A549 (cell line): ENCODE results near the gene BABAM2. TPM values are rescaled to one million over a fixed set of nuclear protein-coding genes. Genes with fewer than 3 reads are reported as not detected.
A peak's percentile ranks its signal among the peaks of the same experiment; 100 is the strongest.

ENCODE experiments used
- ATAC-seq, 2 experiments: fragments of 200-7000 bp in 1 of 2; fragments of >200 bp in 1 of 2; cut with Nextera tagmentation in 1 of 2; cut with Tn5 transposase in 1 of 2; 3 replicates each; pipeline versions ENCODE4 v1.8.0 to v1.9.1; 2018 to 2020; ENCODE audit warnings: mild to moderate bottlenecking in 1 of 2, moderate library complexity in 1 of 2
- CTCF ChIA-PET: fragments of 300-600 bp; sonication (Branson Sonifier 250); formaldehyde crosslinking; extraction: SDS; loops from one replicate; lab custom pipeline; 2021; ENCODE audit warnings: antibody characterized with exemption, inconsistent platforms; lab: Yijun Ruan, JAX
- POLR2A ChIA-PET: fragments of 350-600 bp; formaldehyde crosslinking; extraction: SDS; loops from one replicate; lab custom pipeline; 2021; ENCODE audit warnings: antibody characterized with exemption, inconsistent platforms; lab: Yijun Ruan, JAX
- DNase-seq, 2 experiments: peaks; one replicate each; pipeline versions ENCODE4 v3.0.0 to v3.0.0-alpha.2; 2011 to 2016; ENCODE audit warnings: low read depth in 1 of 2, low spot score in 1 of 2
- FAIRE-seq: peaks from 2 replicates; lab custom pipeline; 2011; peaks lifted over from hg19 to GRCh38; lab: Jason Lieb, UNC
- H3K27ac ChIP-seq, 2 experiments: fragments of >200 bp; sonication (Bioruptor Twin); formaldehyde crosslinking; 3 replicates each; pipeline ENCODE4 v1.5.1; 2016 to 2017
- H3K4me1 ChIP-seq: fragments of >200 bp; sonication (Bioruptor Twin); formaldehyde crosslinking; 3 replicates; pipeline ENCODE4 v1.6.1; 2016
- H3K4me2 ChIP-seq: fragments of >200 bp; sonication (Bioruptor Twin); formaldehyde crosslinking; 3 replicates; pipeline ENCODE4 v1.6.1; 2016
- H3K4me3 ChIP-seq: fragments of >200 bp; sonication (Bioruptor Twin); formaldehyde crosslinking; 3 replicates; pipeline ENCODE4 v1.5.1; 2016
- H3K9me3 ChIP-seq: fragments of >200 bp; sonication (Bioruptor Twin); formaldehyde crosslinking; 3 replicates; pipeline ENCODE4 v1.6.1; 2016
- CBX2 ChIP-seq: fragments of 200-600 bp; sonication (generic); IDR thresholded peaks from 2 replicates; pipeline ENCODE4 v1.6.1; 2016; ENCODE audit warnings: low read depth, mild to moderate bottlenecking, borderline replicate concordance
- CHD2 ChIP-seq: fragments of 150-350 bp; IDR thresholded peaks from 2 replicates; pipeline ENCODE4 v1.6.1; 2014; ENCODE audit warnings: low read length; ENCODE audit not compliant: partially characterized antibody
- CTCF ChIP-seq: fragments of >200 bp; sonication (Bioruptor Twin); formaldehyde crosslinking; IDR thresholded peaks from 3 replicates; pipeline ENCODE4 v1.5.1; 2016
- E2F6 ChIP-seq: IDR thresholded peaks from 2 replicates; pipeline ENCODE4 v1.6.1; 2012; ENCODE audit warnings: low read depth, borderline replicate concordance
- EHF ChIP-seq: fragments of 250-450 bp; sonication (Bioruptor Pico); IDR thresholded peaks from 2 replicates; pipeline ENCODE4 v1.5.0; 2020; ENCODE audit warnings: mild to moderate bottlenecking
- EHMT2 ChIP-seq: fragments of 200-600 bp; sonication (generic); IDR thresholded peaks from 2 replicates; pipeline ENCODE4 v1.6.1; 2016; ENCODE audit warnings: antibody characterized with exemption, low read depth, mild to moderate bottlenecking, moderate library complexity
- FOXS1 ChIP-seq: fragments of 250-450 bp; sonication (Bioruptor Pico); IDR thresholded peaks from 2 replicates; pipeline ENCODE4 v1.5.0; 2020; ENCODE audit warnings: mild to moderate bottlenecking, moderate library complexity
- GATA3 ChIP-seq: IDR thresholded peaks from 2 replicates; pipeline ENCODE4 v1.6.1; 2012; ENCODE audit warnings: borderline replicate concordance
- HOXB13 ChIP-seq: fragments of 250-450 bp; sonication (Bioruptor Pico); IDR thresholded peaks from 2 replicates; pipeline ENCODE4 v1.5.0; 2020; ENCODE audit warnings: low read depth, mild to moderate bottlenecking, moderate library complexity
- JUN ChIP-seq, 2 experiments: fragments of >200 bp; sonication (Bioruptor Twin); formaldehyde crosslinking; IDR thresholded peaks; 2 replicates in 1 of 2; 3 replicates in 1 of 2; pipeline ENCODE4 v1.6.1; 2016 to 2017
- KDM1A ChIP-seq: fragments of 200-600 bp; sonication (generic); IDR thresholded peaks from 2 replicates; pipeline ENCODE4 v1.6.1; 2016; ENCODE audit warnings: low read depth, mild to moderate bottlenecking
- MAFK ChIP-seq: fragments of 450-650 bp; IDR thresholded peaks from 2 replicates; pipeline ENCODE4 v1.6.1; 2014; ENCODE audit not compliant: partially characterized antibody
- PBX3 ChIP-seq: IDR thresholded peaks from 2 replicates; pipeline ENCODE4 v1.6.1; 2012
- PHF8 ChIP-seq: fragments of 200-600 bp; sonication (generic); IDR thresholded peaks from 2 replicates; pipeline ENCODE4 v1.6.1; 2016; ENCODE audit warnings: low read depth, mild to moderate bottlenecking, antibody characterized with exemption, moderate library complexity, borderline replicate concordance
- RAD21 ChIP-seq, 2 experiments: fragments of >200 bp in 1 of 2; sonication (Bioruptor Twin) in 1 of 2; formaldehyde crosslinking in 1 of 2; IDR thresholded peaks in 1 of 2; conservative IDR thresholded peaks in 1 of 2; 2 replicates in 1 of 2; 3 replicates in 1 of 2; pipeline ENCODE4 v1.6.1; 2012 to 2018; ENCODE audit warnings: inconsistent platforms in 1 of 2
- SREBF2 ChIP-seq: fragments of 450-650 bp; IDR thresholded peaks from 2 replicates; pipeline ENCODE4 v1.6.1; 2014; ENCODE audit warnings: mild to moderate bottlenecking, moderate library complexity
- TFCP2L1 ChIP-seq: fragments of 250-450 bp; sonication (Bioruptor Pico); IDR thresholded peaks from 2 replicates; pipeline ENCODE4 v1.5.0; 2021; ENCODE audit warnings: mild to moderate bottlenecking
- TP53 ChIP-seq: fragments of 250-450 bp; sonication (Bioruptor Pico); IDR thresholded peaks from 2 replicates; pipeline ENCODE4 v1.5.0; 2021; ENCODE audit warnings: mild to moderate bottlenecking, moderate library complexity
- ZC3H11A ChIP-seq: fragments of 450-650 bp; IDR thresholded peaks from 2 replicates; pipeline ENCODE4 v1.6.1; 2014; ENCODE audit warnings: antibody characterized with exemption, mild to moderate bottlenecking
- ZFP36 ChIP-seq: fragments of 450-650 bp; IDR thresholded peaks from 2 replicates; pipeline ENCODE4 v1.6.1; 2014; ENCODE audit warnings: borderline replicate concordance; ENCODE audit not compliant: partially characterized antibody
- ZNF302 ChIP-seq: fragments of 250-450 bp; sonication (Bioruptor Pico); IDR thresholded peaks from 2 replicates; pipeline ENCODE4 v1.9.0; 2021; ENCODE audit warnings: inconsistent platforms, mild to moderate bottlenecking, moderate library complexity
- WGBS: methylation state at CpG from one replicate; pipeline ENCODE4 v1.1.6; 2017; ENCODE audit errors: missing lambda C conversion rate; 5-methylcytosine and 5-hydroxymethylcytosine counted together
- polyA plus RNA-seq, 4 experiments: library from polyadenylated mRNA; depleted of rRNA in 3 of 4; stranded (reverse); fragments of >200 nt; fragmentation: RNase III in 1 of 4; extraction: RNeasy Plus Mini Kit Qiagen cat#74134 plus additional on column Dnase treatment in 1 of 4; gene quantifications; 2 replicates in 3 of 4; 3 replicates in 1 of 4; pipeline ENCODE4 v1.2.3, GENCODE V29; 2011 to 2017

Gene BABAM2
- polyA plus RNA-seq, 2 of the 4 experiments (the other 2 are of a cell fraction): 53.7 to 78.4 TPM

- TF ChIP-seq PHF8 (no peak), TP53 (CRISPR knock-in tag) (no peak)
- CTCF ChIA-PET: interaction anchor here (0.9 to 1.7 kb wide), 2 partner anchors 25 to 351 kb away, joined by 3 to 6 read pairs; no protein-coding TSS in a partner anchor
- Histone ChIP-seq H3K4me3 (no peak overlapping the region), H3K9me3 (no peaks in the 10 kb centered on the region), H3K4me2 (no peak overlapping the region), H3K27ac (no peak overlapping the region), H3K4me1 (peaks cover 7% of the 10 kb centered on the region; the same call in 1 of the 3 replicates)
- DNase-seq: no peak
- WGBS: 91% methylated on average over 6 of the region's 6 CpGs
- ATAC-seq: no peak
- POLR2A ChIA-PET: no interaction called here
- no peak for FAIRE-seq
Observed at GRCh38 chr2:28034696-28035095, 144.2 kb downstream of the BABAM2 start.

GRCh38 chr2:28035163-28035690 lies 144.7 kb downstream of the BABAM2 start:
- ChIA-PET CTCF (interaction anchor here (0.9 to 1.7 kb wide), 2 partner anchors 25 to 352 kb away, joined by 3 to 6 read pairs; no protein-coding TSS in a partner anchor), POLR2A (no interaction called here)
- Histone ChIP-seq H3K4me1 (peaks cover 7% of the 10 kb centered on the region; the same call in 1 of the 3 replicates), H3K4me2 (no peak overlapping the region), H3K4me3 (no peak overlapping the region), H3K9me3 (no peaks in the 10 kb centered on the region), H3K27ac (no peak overlapping the region)
- 87% methylated on average over 3 of the region's 3 CpGs for WGBS
- peak; percentile 23 for FAIRE-seq
- no peak for TF ChIP-seq MAFK
- TF ChIP-seq EHF (CRISPR knock-in tag): no peak
- no peak for TF ChIP-seq ZFP36
- no peak for TF ChIP-seq EHMT2
- no peak for TF ChIP-seq ZNF302 (CRISPR knock-in tag)
- TF ChIP-seq JUN (IDR thresholded peaks at IDR 0.05): no peak
- TF ChIP-seq GATA3: no peak
- no peak for TF ChIP-seq HOXB13
- TF ChIP-seq PBX3: no peak
- ATAC-seq: no peak
- DNase-seq: no peak

- Histone ChIP-seq H3K4me3 (no peak overlapping the region), H3K27ac (no peak overlapping the region), H3K4me2 (no peak overlapping the region), H3K4me1 (peaks cover 3% of the 10 kb centered on the region; the same call in 1 of the 3 replicates), H3K9me3 (no peaks in the 10 kb centered on the region)
- no peak for ATAC-seq
- TF ChIP-seq SREBF2: no peak
- TF ChIP-seq CBX2: no peak
- no peak for TF ChIP-seq CTCF
- no peak for TF ChIP-seq CHD2
- TF ChIP-seq ZC3H11A: no peak
- DNase-seq: no peak
- POLR2A ChIA-PET: no interaction called here
- 94% methylated on average over 4 of the region's 4 CpGs for WGBS
- FAIRE-seq: no peak
- CTCF ChIA-PET: interaction anchor here (1.0 kb wide), 1 partner anchor 15 kb away, joined by 3 read pairs; no protein-coding TSS in a partner anchor
Observed at GRCh38 chr2:28035816-28036215, 145.3 kb downstream of the BABAM2 start.

GRCh38 chr2:28036307-28036706 lies 145.8 kb downstream of the BABAM2 start:
- WGBS: 97% methylated on average over 1 of the region's 1 CpG
- CTCF ChIA-PET: interaction anchor here (1.0 kb wide), 1 partner anchor 15 kb away, joined by 3 read pairs; no protein-coding TSS in a partner anchor
- Histone ChIP-seq H3K4me3 (no peak overlapping the region), H3K9me3 (no peaks in the 10 kb centered on the region), H3K27ac (no peak overlapping the region), H3K4me1 (peaks cover 3% of the 10 kb centered on the region; the same call in 1 of the 3 replicates), H3K4me2 (no peak overlapping the region)
- TF ChIP-seq FOXS1 (CRISPR knock-in tag) (no peak), RAD21 (conservative IDR thresholded peaks at IDR 0.05 in 1 of 2, IDR thresholded peaks at IDR 0.05 in 1 of 2) (no peak), E2F6 (no peak), KDM1A (no peak), EHMT2 (no peak), TFCP2L1 (CRISPR knock-in tag) (no peak)
- DNase-seq (no peak), ATAC-seq (no peak), FAIRE-seq (no peak)
- POLR2A ChIA-PET: no interaction called here
